ENCODE results near the gene MYL12B. TPM values are rescaled to one million over a fixed set of nuclear protein-coding genes. Genes with fewer than 3 reads are reported as not detected.

Gene MYL12B
- total RNA-seq, 1 experiment from 2014 or later = 166 TPM

DNA sequence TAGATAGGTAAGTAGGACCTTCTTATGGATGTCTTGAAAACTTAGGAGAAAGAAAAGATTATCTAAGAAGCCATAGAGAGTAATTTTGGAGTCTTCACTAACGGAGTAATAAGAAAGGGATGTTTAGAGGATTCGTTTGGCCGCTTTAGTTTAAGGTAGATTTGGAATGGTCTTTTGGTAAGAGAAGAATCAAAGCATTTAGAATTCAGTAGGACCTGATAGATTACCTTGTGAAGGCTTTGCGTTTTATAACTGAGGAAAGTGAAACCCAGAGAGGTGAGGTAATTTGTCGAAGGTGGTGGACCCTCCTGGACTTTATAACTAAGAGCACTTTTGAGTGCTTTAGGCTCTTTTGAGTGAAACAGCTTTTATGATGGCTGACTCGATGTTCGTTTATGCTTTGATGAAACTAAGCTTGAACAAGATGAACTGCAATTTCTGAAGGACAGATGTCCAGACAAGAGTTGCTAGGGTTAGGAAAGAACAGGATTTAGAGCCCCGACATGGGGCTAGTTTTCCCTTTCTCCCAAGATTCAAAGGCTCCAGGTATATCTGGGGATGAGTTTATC lies 1.3 kb downstream of the MYL12B start:
- H3K23ac ChIP-seq (ENCODE audit: insufficient read length, low read depth, low read length) = no peak overlapping the region
- H3K9me3 Mint-ChIP-seq = no peaks in the 10 kb centered on the region; a peak in 2 of 5 replicates
- TF ChIP-seq CTCF (conservative IDR thresholded peaks at IDR 0.05) = no peak
- no peak overlapping the region for H3T11ph ChIP-seq (ENCODE audit: low read length)
- peaks cover 4% of the 10 kb centered on the region for H3K23me2 ChIP-seq (ENCODE audit: insufficient read length, low read depth, low read length, poor library complexity, severe bottlenecking)
- H3K14ac ChIP-seq (ENCODE audit: insufficient read depth, low read length) = no peak overlapping the region
- peaks cover 46% of the 10 kb centered on the region for H3K79me2 ChIP-seq (ENCODE audit: insufficient read depth, low read length)
- H3K4me1 ChIP-seq (ENCODE audit: insufficient read depth, low read length) = peaks cover 6% of the 10 kb centered on the region; the same call in 1 of the 2 replicates
- H3K56ac ChIP-seq (ENCODE audit: insufficient read length, low read depth, low read length) = no peak overlapping the region
- H3K27me3 Mint-ChIP-seq (ENCODE audit: low read depth) = no peaks in the 10 kb centered on the region
- no peaks in the 10 kb centered on the region for H3K9me3 ChIP-seq (ENCODE audit: control insufficient read depth, low read depth, low read length)
- peak overlapping the region; percentile 51 for H3K4me2 ChIP-seq (ENCODE audit: insufficient read depth, insufficient read length, low read length)
- no peak overlapping the region for H4K91ac ChIP-seq (ENCODE audit: insufficient read length, low read depth, low read length)
- no peak overlapping the region for H2BK5ac ChIP-seq (ENCODE audit: insufficient read length, low read length)
- H4K5ac ChIP-seq (ENCODE audit: insufficient read length, low read depth, low read length) = no peak overlapping the region
- H4K20me1 ChIP-seq (ENCODE audit: control insufficient read depth, insufficient read depth, insufficient read length) = no peaks in the 10 kb centered on the region
- H3K27ac ChIP-seq (ENCODE audit: insufficient read length, low read depth, low read length) = no peak overlapping the region
- no peak for DNase-seq
- no peak overlapping the region for H2BK20ac ChIP-seq (ENCODE audit: low read depth, low read length, poor library complexity, severe bottlenecking)
- H2AFZ ChIP-seq (ENCODE audit: low read length) = no peak overlapping the region
- no peak overlapping the region for H4K8ac ChIP-seq (replicated peaks; ENCODE audit: insufficient read length, low read depth, low read length)
- no CpG with 5 or more reads among the region's 8 CpGs for WGBS (ENCODE audit: extremely low coverage, insufficient read length, low lambda C conversion rate)
- peak overlapping the region; percentile 79 for H3K9ac ChIP-seq (ENCODE audit: extremely low read depth, insufficient read length, low read length)
- no peaks in the 10 kb centered on the region for H3K27me3 ChIP-seq (ENCODE audit: insufficient read depth, low read length)
- H3K4me3 Mint-ChIP-seq = peak overlapping the region; percentile 80 to 90
- H2BK12ac ChIP-seq (ENCODE audit: insufficient read length, low read depth, low read length) = no peak overlapping the region
- H2BK15ac ChIP-seq (ENCODE audit: low read depth, low read length) = no peak overlapping the region
- H3K4me1 Mint-ChIP-seq = peaks cover 44 to 47% of the 10 kb centered on the region in 2 experiments
- H2BK120ac ChIP-seq (ENCODE audit: low read depth, low read length, poor library complexity, severe bottlenecking) = no peak overlapping the region
- H3K4ac ChIP-seq (ENCODE audit: low read depth, low read length) = no peak overlapping the region
- H2AK5ac ChIP-seq (ENCODE audit: insufficient read length, low read length) = no peak overlapping the region
- no peaks in the 10 kb centered on the region; a peak in 1 of 7 replicates for H3K36me3 Mint-ChIP-seq (ENCODE audit: insufficient read depth in 1 of 3, low read depth in 3 of 3)
- peak overlapping the region; percentile 11 to 69 (median 18); a peak in 4 of 7 replicates for H3K27ac Mint-ChIP-seq
- no peaks in the 10 kb centered on the region for H3K79me1 ChIP-seq (ENCODE audit: insufficient read depth, low read depth, low read length, poor library complexity, severe bottlenecking)
- no peak overlapping the region for H3K18ac ChIP-seq (ENCODE audit: insufficient read length, low read depth, low read length)

Measured in H9 (cell line).